ENCODE measurements around the gene PTPRT.

DNA sequence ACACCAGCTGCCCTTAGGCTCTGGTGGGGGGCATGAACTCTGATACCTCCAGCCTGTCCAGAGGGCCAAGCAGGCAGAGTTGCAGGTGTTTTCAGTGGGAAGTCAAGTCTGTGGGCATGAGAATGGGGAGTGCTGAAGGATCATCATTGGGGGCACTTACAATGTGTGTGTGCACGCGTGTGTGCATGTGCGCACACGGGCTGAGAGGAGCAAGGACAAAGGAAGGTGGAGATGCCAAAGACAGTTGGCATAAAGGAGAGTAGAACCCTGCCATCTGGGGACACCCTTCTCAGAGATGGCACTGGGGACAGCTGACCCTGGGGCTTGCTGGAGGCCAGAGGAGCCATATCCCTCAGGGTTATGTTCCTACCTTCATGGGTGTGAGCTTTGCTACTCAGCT, 1163.1 kb downstream of the PTPRT start:
- no peak for TF ChIP-seq BHLHE40 (IDR thresholded peaks at IDR 0.05; ENCODE audit: low read depth, low read length)
- TF ChIP-seq, protein P1, sequence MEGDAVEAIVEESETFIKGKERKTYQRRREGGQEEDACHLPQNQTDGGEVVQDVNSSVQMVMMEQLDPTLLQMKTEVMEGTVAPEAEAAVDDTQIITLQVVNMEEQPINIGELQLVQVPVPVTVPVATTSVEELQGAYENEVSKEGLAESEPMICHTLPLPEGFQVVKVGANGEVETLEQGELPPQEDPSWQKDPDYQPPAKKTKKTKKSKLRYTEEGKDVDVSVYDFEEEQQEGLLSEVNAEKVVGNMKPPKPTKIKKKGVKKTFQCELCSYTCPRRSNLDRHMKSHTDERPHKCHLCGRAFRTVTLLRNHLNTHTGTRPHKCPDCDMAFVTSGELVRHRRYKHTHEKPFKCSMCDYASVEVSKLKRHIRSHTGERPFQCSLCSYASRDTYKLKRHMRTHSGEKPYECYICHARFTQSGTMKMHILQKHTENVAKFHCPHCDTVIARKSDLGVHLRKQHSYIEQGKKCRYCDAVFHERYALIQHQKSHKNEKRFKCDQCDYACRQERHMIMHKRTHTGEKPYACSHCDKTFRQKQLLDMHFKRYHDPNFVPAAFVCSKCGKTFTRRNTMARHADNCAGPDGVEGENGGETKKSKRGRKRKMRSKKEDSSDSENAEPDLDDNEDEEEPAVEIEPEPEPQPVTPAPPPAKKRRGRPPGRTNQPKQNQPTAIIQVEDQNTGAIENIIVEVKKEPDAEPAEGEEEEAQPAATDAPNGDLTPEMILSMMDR (conservative IDR thresholded peaks at IDR 0.05; ENCODE audit: low read depth, low read length), result no peak
- TF ChIP-seq RCOR1 (IDR thresholded peaks at IDR 0.05; ENCODE audit: insufficient replicate concordance, low read length), result no peak
- no peak for TF ChIP-seq RAD21 (IDR thresholded peaks at IDR 0.05; ENCODE audit: low read length)
- no peak for TF ChIP-seq MAZ (IDR thresholded peaks at IDR 0.05; ENCODE audit: borderline replicate concordance, low read depth, low read length)
- TF ChIP-seq POLR2A (IDR thresholded peaks at IDR 0.05; ENCODE audit: low read depth, low read length), result no peak
- no peak for TF ChIP-seq RFX5 (IDR thresholded peaks at IDR 0.05; ENCODE audit: low read depth, low read length)
- TF ChIP-seq MAFK (IDR thresholded peaks at IDR 0.05; ENCODE audit: low read depth, low read length), result no peak
- TF ChIP-seq FOS (IDR thresholded peaks at IDR 0.05; ENCODE audit: low read depth, low read length), result no peak
- no peak for TF ChIP-seq CEBPB (IDR thresholded peaks at IDR 0.05; ENCODE audit: low read depth, low read length)
- TF ChIP-seq CHD1 (IDR thresholded peaks at IDR 0.05; ENCODE audit: low read depth, low read length), result no peak
- TF ChIP-seq MXI1 (IDR thresholded peaks at IDR 0.05; ENCODE audit: borderline replicate concordance, low read depth, low read length), result no peak
- TF ChIP-seq USF2 (IDR thresholded peaks at IDR 0.05; ENCODE audit: low read depth, low read length), result no peak
- TF ChIP-seq SMC3 (IDR thresholded peaks at IDR 0.05; ENCODE audit: low read depth, low read length), result no peak

All from IMR-90 (cell line).